ENCODE results near the gene EMD. TPM values are rescaled to one million over a fixed set of nuclear protein-coding genes. Genes with fewer than 3 reads are reported as not detected.

Gene EMD
- total RNA-seq, 1 experiment from 2014 or later, result 115 TPM

DNA sequence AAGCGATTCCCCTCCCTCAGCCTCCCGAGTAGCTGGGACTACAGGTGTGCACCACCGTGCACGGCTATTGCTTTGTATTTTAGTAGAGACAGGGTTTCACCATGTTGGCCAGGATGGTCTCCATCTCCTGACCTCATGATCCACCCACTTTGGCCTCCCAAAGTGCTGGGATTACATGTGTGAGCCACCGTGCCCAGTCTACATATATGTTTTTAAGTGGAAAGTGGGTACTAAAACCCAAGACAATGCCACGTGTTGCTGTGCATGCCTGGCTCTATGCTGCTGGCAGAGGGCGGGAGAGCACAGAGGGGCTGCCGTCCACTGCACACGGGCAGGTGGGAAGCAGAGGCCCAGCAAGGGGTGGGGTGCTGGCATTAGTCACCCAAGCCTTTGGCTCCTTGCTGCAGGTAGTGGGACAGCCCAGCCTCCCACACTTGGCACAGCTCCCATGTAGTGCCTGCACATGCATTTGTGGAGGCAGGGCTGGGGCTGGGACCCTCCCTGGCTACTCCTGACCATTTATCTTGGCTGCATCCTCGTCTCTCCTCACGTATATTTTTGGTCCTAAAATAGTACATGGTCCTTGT is 3.5 kb downstream of the EMD start:
- H3K9me3 ChIP-seq (ENCODE audit: control insufficient read depth, low read depth, low read length), result peaks cover 14% of the 10 kb centered on the region
- H3T11ph ChIP-seq (ENCODE audit: low read length), result no peak overlapping the region
- H4K20me1 ChIP-seq (ENCODE audit: control insufficient read depth, insufficient read depth, insufficient read length), result no peaks in the 10 kb centered on the region
- H3K27ac ChIP-seq (ENCODE audit: insufficient read length, low read depth, low read length), result no peak overlapping the region
- H3K14ac ChIP-seq (ENCODE audit: insufficient read depth, low read length), result no peak overlapping the region
- no peak overlapping the region for H2BK5ac ChIP-seq (ENCODE audit: insufficient read length, low read length)
- peaks cover 9% of the 10 kb centered on the region for H3K23me2 ChIP-seq (ENCODE audit: insufficient read length, low read depth, low read length, poor library complexity, severe bottlenecking)
- no peak overlapping the region for H2BK20ac ChIP-seq (ENCODE audit: low read depth, low read length, poor library complexity, severe bottlenecking)
- H2BK120ac ChIP-seq (ENCODE audit: low read depth, low read length, poor library complexity, severe bottlenecking), result no peak overlapping the region
- Mint-ChIP-seq H3K27ac (peak overlapping the region in 1 of 3 experiments; percentile 91; a peak in 1 of 7 replicates), H3K4me3 (no peak overlapping the region), H3K9me3 (peaks cover 36 to 41% of the 10 kb centered on the region in 2 experiments), H3K36me3 (ENCODE audit: insufficient read depth in 1 of 3, low read depth in 3 of 3) (peaks cover 15 to 29% (median 22%) of the 10 kb centered on the region in 3 experiments), H3K27me3 (ENCODE audit: low read depth) (peaks cover 2% of the 10 kb centered on the region; the same call in 1 of the 2 replicates), H3K4me1 (peaks cover 17 to 33% of the 10 kb centered on the region in 2 experiments)
- no peaks in the 10 kb centered on the region; the same call in 1 of the 2 replicates for H3K4me1 ChIP-seq (ENCODE audit: insufficient read depth, low read length)
- no peak overlapping the region for H2BK15ac ChIP-seq (ENCODE audit: low read depth, low read length)
- no peak overlapping the region for H3K23ac ChIP-seq (ENCODE audit: insufficient read length, low read depth, low read length)
- no peak overlapping the region for H3K56ac ChIP-seq (ENCODE audit: insufficient read length, low read depth, low read length)
- no peak overlapping the region for H2AFZ ChIP-seq (ENCODE audit: low read length)
- no peak overlapping the region for H3K4me2 ChIP-seq (ENCODE audit: insufficient read depth, insufficient read length, low read length)
- H2AK5ac ChIP-seq (ENCODE audit: insufficient read length, low read length), result no peak overlapping the region
- no peak overlapping the region for H3K4ac ChIP-seq (ENCODE audit: low read depth, low read length)
- no CpG with 5 or more reads among the region's 11 CpGs for WGBS (ENCODE audit: extremely low coverage, insufficient read length, low lambda C conversion rate)
- H4K91ac ChIP-seq (ENCODE audit: insufficient read length, low read depth, low read length), result no peak overlapping the region
- no peak overlapping the region for H2BK12ac ChIP-seq (ENCODE audit: insufficient read length, low read depth, low read length)
- H3K27me3 ChIP-seq (ENCODE audit: insufficient read depth, low read length), result no peaks in the 10 kb centered on the region
- H3K9ac ChIP-seq (ENCODE audit: extremely low read depth, insufficient read length, low read length), result no peak overlapping the region
- no peak for DNase-seq
- H3K79me2 ChIP-seq (ENCODE audit: insufficient read depth, low read length), result no peaks in the 10 kb centered on the region; the same call in 1 of the 2 replicates
- TF ChIP-seq CTCF (conservative IDR thresholded peaks at IDR 0.05), result no peak
- H4K5ac ChIP-seq (ENCODE audit: insufficient read length, low read depth, low read length), result no peak overlapping the region
- H4K8ac ChIP-seq (replicated peaks; ENCODE audit: insufficient read length, low read depth, low read length), result no peak overlapping the region
- H3K79me1 ChIP-seq (ENCODE audit: insufficient read depth, low read depth, low read length, poor library complexity, severe bottlenecking), result no peaks in the 10 kb centered on the region
- H3K18ac ChIP-seq (ENCODE audit: insufficient read length, low read depth, low read length), result no peak overlapping the region
